Suprapubic skin (tissue), 4 donors: ENCODE results near the gene C8B. TPM values are rescaled to one million over a fixed set of nuclear protein-coding genes. Genes with fewer than 3 reads are reported as not detected.

Experiments used
- DNase-seq, 2 donors: peaks; one replicate each; pipeline ENCODE4 v3.0.0-alpha.2; 2019; ENCODE audit warnings: low spot score in 2 of 2
- H3K27ac ChIP-seq: fragments of 200-600 bp; sonication (generic); one replicate; pipeline ENCODE4 v1.5.1; 2019
- H3K27me3 ChIP-seq: fragments of 200-600 bp; sonication (generic); one replicate; pipeline ENCODE4 v1.5.1; 2019
- H3K36me3 ChIP-seq: fragments of 200-600 bp; sonication (generic); one replicate; pipeline ENCODE4 v1.5.1; 2019
- H3K4me1 ChIP-seq: fragments of 200-600 bp; sonication (generic); one replicate; pipeline ENCODE4 v1.5.1; 2019
- H3K4me3 ChIP-seq: fragments of 200-600 bp; sonication (generic); one replicate; pipeline ENCODE4 v1.5.1; 2019; ENCODE audit warnings: mild to moderate bottlenecking
- H3K9me3 ChIP-seq: fragments of 200-600 bp; sonication (generic); one replicate; pipeline ENCODE4 v1.5.1; 2019
- CTCF ChIP-seq, 2 donors: fragments of 200-600 bp in 1 of 2; fragments of 450-650 bp in 1 of 2; sonication (generic) in 1 of 2; IDR thresholded peaks; one replicate each; pipeline ENCODE4 v1.5.1; 2016 to 2019; ENCODE audit warnings: antibody characterized with exemption in 2 of 2, mild to moderate bottlenecking in 1 of 2, moderate library complexity in 1 of 2
- EP300 ChIP-seq: sonication (generic); formaldehyde crosslinking; IDR thresholded peaks from one replicate; pipeline ENCODE4 v1.6.1; 2017; ENCODE audit warnings: antibody characterized with exemption
- POLR2A ChIP-seq, 2 donors: fragments of 450-650 bp; IDR thresholded peaks; one replicate each; pipeline ENCODE4 v1.6.1; 2017; ENCODE audit warnings: antibody characterized with exemption in 2 of 2, mild to moderate bottlenecking in 2 of 2, moderate library complexity in 2 of 2
- POLR2AphosphoS5 ChIP-seq, 3 donors: sonication (generic); formaldehyde crosslinking; IDR thresholded peaks; one replicate each; pipeline ENCODE4 v1.6.1; 2017; ENCODE audit warnings: antibody characterized with exemption in 3 of 3
- WGBS: methylation state at CpG from one replicate; pipeline ENCODE4 v1.1.5; 2018; 5-methylcytosine and 5-hydroxymethylcytosine counted together
- total RNA-seq, 4 donors: library from RNA; depleted of rRNA; stranded (reverse); fragments of >200 nt; gene quantifications; one replicate each; pipeline ENCODE4 v1.1.0, GENCODE V29; 2016

C8B gene
- total RNA-seq, 4 donors from 2014 or later: not detected

- no peaks in the 10 kb centered on the region for H3K4me1 ChIP-seq
- H3K36me3 ChIP-seq: no peaks in the 10 kb centered on the region
- DNase-seq: no peak
- peaks cover 3% of the 10 kb centered on the region for H3K27me3 ChIP-seq
- H3K27ac ChIP-seq: no peak overlapping the region
- TF ChIP-seq POLR2AphosphoS5 (IDR thresholded peaks at IDR 0.05) (no peak), POLR2A (IDR thresholded peaks at IDR 0.05) (no peak), CTCF (IDR thresholded peaks at IDR 0.05) (no peak), EP300 (no peak)
- H3K9me3 ChIP-seq: peaks cover 3% of the 10 kb centered on the region
- 92% methylated on average over 1 of the region's 1 CpG for WGBS
- H3K4me3 ChIP-seq: no peak overlapping the region
Observed at GRCh38 chr1:56966698-56966999, 834 bp upstream of the C8B start.

- DNase-seq: no peak
- peaks cover 3% of the 10 kb centered on the region for H3K27me3 ChIP-seq
- WGBS: 72% methylated on average over 3 of the region's 3 CpGs
- TF ChIP-seq EP300 (no peak), POLR2A (IDR thresholded peaks at IDR 0.05) (no peak), CTCF (IDR thresholded peaks at IDR 0.05) (no peak)
- no peak overlapping the region for H3K27ac ChIP-seq
- no peak overlapping the region for H3K4me3 ChIP-seq
- no peaks in the 10 kb centered on the region for H3K4me1 ChIP-seq
- H3K9me3 ChIP-seq: peaks cover 3% of the 10 kb centered on the region
- H3K36me3 ChIP-seq: no peaks in the 10 kb centered on the region
Observed at GRCh38 chr1:56965191-56965590, 624 bp downstream of the C8B start.

GRCh38 chr1:56964349-56965017 lies 1.3 kb downstream of the C8B start:
- H3K9me3 ChIP-seq: peaks cover 3% of the 10 kb centered on the region
- H3K4me1 ChIP-seq: no peaks in the 10 kb centered on the region
- no peak overlapping the region for H3K4me3 ChIP-seq
- 90% methylated on average over 9 of the region's 9 CpGs for WGBS
- no peak overlapping the region for H3K27ac ChIP-seq
- no peak for TF ChIP-seq CTCF (IDR thresholded peaks at IDR 0.05)
- no peak for TF ChIP-seq EP300
- no peak for TF ChIP-seq POLR2A (IDR thresholded peaks at IDR 0.05)
- no peak for TF ChIP-seq POLR2AphosphoS5 (IDR thresholded peaks at IDR 0.05)
- no peak for DNase-seq
- peaks cover 3% of the 10 kb centered on the region for H3K27me3 ChIP-seq
- no peaks in the 10 kb centered on the region for H3K36me3 ChIP-seq

GRCh38 chr1:56963667-56964066 lies 2.1 kb downstream of the C8B start:
- peaks cover 3% of the 10 kb centered on the region for H3K27me3 ChIP-seq
- TF ChIP-seq POLR2AphosphoS5 (IDR thresholded peaks at IDR 0.05) (no peak), CTCF (IDR thresholded peaks at IDR 0.05) (no peak), EP300 (no peak), POLR2A (IDR thresholded peaks at IDR 0.05) (no peak)
- H3K27ac ChIP-seq: no peak overlapping the region
- no peak for DNase-seq
- WGBS: 69% methylated on average over 4 of the region's 4 CpGs
- no peaks in the 10 kb centered on the region for H3K9me3 ChIP-seq
- no peaks in the 10 kb centered on the region for H3K4me1 ChIP-seq
- H3K4me3 ChIP-seq: no peak overlapping the region
- no peaks in the 10 kb centered on the region for H3K36me3 ChIP-seq

GRCh38 chr1:56961426-56961825 lies 4.4 kb downstream of the C8B start:
- Histone ChIP-seq H3K27me3 (peaks cover 3% of the 10 kb centered on the region), H3K27ac (no peak overlapping the region), H3K4me1 (no peaks in the 10 kb centered on the region), H3K9me3 (no peaks in the 10 kb centered on the region), H3K36me3 (no peaks in the 10 kb centered on the region), H3K4me3 (no peak overlapping the region)
- 88% methylated on average over 10 of the region's 10 CpGs for WGBS
- DNase-seq: no peak
- TF ChIP-seq CTCF (IDR thresholded peaks at IDR 0.05) (no peak), POLR2A (IDR thresholded peaks at IDR 0.05) (no peak), POLR2AphosphoS5 (IDR thresholded peaks at IDR 0.05) (no peak), EP300 (no peak)
